H1 (cell line): ENCODE measurements around the gene CPA4. TPM values are rescaled to one million over a fixed set of nuclear protein-coding genes. Genes with fewer than 3 reads are reported as not detected.
A peak's percentile ranks its signal among the peaks of the same experiment; 100 is the strongest.

Source experiments
- CTCF ChIA-PET: fragments of 300-600 bp; sonication (Branson Sonifier 250); formaldehyde crosslinking; loops from one replicate; lab custom pipeline; 2021; ENCODE audit not compliant: partially characterized antibody; lab: Charles Lee
- POLR2A ChIA-PET: fragments of 300-600 bp; sonication (Branson Sonifier 250); formaldehyde crosslinking; loops from one replicate; lab custom pipeline; 2021; ENCODE audit warnings: inconsistent platforms; ENCODE audit not compliant: partially characterized antibody; lab: Charles Lee
- DNase-seq, 2 experiments: peaks; one replicate each; pipeline versions ENCODE4 v3.0.0 to v3.0.0-alpha.2; 2010 to 2022; ENCODE audit warnings: low spot score in 2 of 2, low read depth in 1 of 2, mixed read lengths in 1 of 2
- FAIRE-seq: peaks from 2 replicates; lab custom pipeline; 2011; peaks lifted over from hg19 to GRCh38; lab: Jason Lieb, UNC
- H2AFZ ChIP-seq: 2 replicates; pipeline ENCODE4 v1.8.1; 2012; ENCODE audit warnings: low read length, inconsistent platforms
- H2AK5ac ChIP-seq: 2 replicates; pipeline ENCODE4 v1.6.1; 2013; ENCODE audit warnings: low read depth, low read length
- H2BK120ac ChIP-seq: replicated peaks from 2 replicates; pipeline ENCODE3; 2013; ENCODE audit warnings: low read depth, low read length, inconsistent platforms
- H2BK12ac ChIP-seq: 2 replicates; pipeline ENCODE4 v1.6.1; 2013; ENCODE audit warnings: low read depth, low read length
- H2BK15ac ChIP-seq: 2 replicates; pipeline ENCODE4 v1.6.1; 2013; ENCODE audit warnings: low read length
- H2BK20ac ChIP-seq: 2 replicates; pipeline ENCODE4 v1.6.1; 2013; ENCODE audit warnings: low read length
- H2BK5ac ChIP-seq: 2 replicates; pipeline ENCODE4 v1.6.1; 2013; ENCODE audit warnings: low read depth, low read length
- H3K14ac ChIP-seq: 2 replicates; pipeline ENCODE4 v1.6.1; 2013; ENCODE audit warnings: inconsistent platforms; ENCODE audit not compliant: insufficient read length
- H3K18ac ChIP-seq: 2 replicates; pipeline ENCODE4 v1.6.1; 2013; ENCODE audit warnings: low read length; ENCODE audit errors: extremely low read depth
- H3K23ac ChIP-seq: 2 replicates; pipeline ENCODE4 v1.6.1; 2013; ENCODE audit warnings: inconsistent platforms; ENCODE audit not compliant: insufficient read length
- H3K23me2 ChIP-seq: 2 replicates; pipeline ENCODE4 v1.6.1; 2013; ENCODE audit warnings: low read depth, low read length
- H3K27ac ChIP-seq: 2 replicates; pipeline ENCODE4 v1.6.1; 2011; ENCODE audit warnings: low read depth, low read length, inconsistent platforms
- H3K27me3 ChIP-seq, 4 experiments: replicated peaks in 1 of 4; 1 replicate in 1 of 4; 2 replicates in 3 of 4; pipeline versions ENCODE4 v1.6.1 to v1.8.1; 2011 to 2013; ENCODE audit warnings: low read length in 3 of 4, mild to moderate bottlenecking in 3 of 4, inconsistent platforms in 2 of 4, mixed read lengths in 2 of 4, moderate library complexity in 1 of 4; ENCODE audit not compliant: control insufficient read depth in 3 of 4, insufficient read depth in 3 of 4; ENCODE audit errors: extremely low read depth in 1 of 4
- H3K36me3 ChIP-seq, 4 experiments: 2 replicates each; pipeline versions ENCODE4 v1.6.1 to v1.8.1; 2011 to 2013; ENCODE audit warnings: mild to moderate bottlenecking in 4 of 4, low read length in 3 of 4, moderate library complexity in 2 of 4, control low read depth in 1 of 4, inconsistent platforms in 1 of 4; ENCODE audit not compliant: insufficient read depth in 4 of 4, control insufficient read depth in 2 of 4
- H3K4ac ChIP-seq: replicated peaks from 2 replicates; pipeline ENCODE3; 2013; ENCODE audit warnings: low read length, low read depth, mixed read lengths, inconsistent platforms; ENCODE audit not compliant: insufficient read length
- H3K4me1 ChIP-seq, 4 experiments: replicated peaks in 1 of 4; 1 replicate in 1 of 4; 2 replicates in 3 of 4; pipeline versions ENCODE4 v1.6.1 to v1.8.1; 2011 to 2013; ENCODE audit warnings: low read length in 3 of 4, inconsistent platforms in 2 of 4, mixed read lengths in 1 of 4; ENCODE audit not compliant: insufficient read depth in 4 of 4, control insufficient read depth in 3 of 4
- H3K4me2 ChIP-seq, 2 experiments: 2 replicates each; pipeline versions ENCODE4 v1.6.1 to v1.8.1; 2011 to 2013; ENCODE audit warnings: low read depth in 2 of 2, low read length in 2 of 2, control low read depth in 1 of 2, inconsistent platforms in 1 of 2, mild to moderate bottlenecking in 1 of 2; ENCODE audit not compliant: insufficient read depth in 1 of 2
- H3K4me3 ChIP-seq, 4 experiments: fragments of 200-600, 300-600 bp in 1 of 4; sonication (generic), shearing (Covaris generic), sonication (Bioruptor Twin) in 1 of 4; 2 replicates each; pipeline versions ENCODE4 v1.5.1 to v1.8.1; 2011 to 2016; ENCODE audit warnings: low read length in 4 of 4, low read depth in 3 of 4, control low read depth in 2 of 4, inconsistent platforms in 2 of 4, mild to moderate bottlenecking in 2 of 4, mixed read lengths in 1 of 4, moderate library complexity in 1 of 4; ENCODE audit not compliant: insufficient read depth in 2 of 4; ENCODE audit errors: extremely low read depth in 1 of 4
- H3K56ac ChIP-seq: replicated peaks from 2 replicates; pipeline ENCODE3; 2013; ENCODE audit warnings: low read depth, mild to moderate bottlenecking, mixed read lengths, low read length, inconsistent platforms; ENCODE audit not compliant: insufficient read length
- H3K79me1 ChIP-seq: 2 replicates; pipeline ENCODE4 v1.6.1; 2013; ENCODE audit warnings: low read depth, low read length, control low read depth
- H3K79me2 ChIP-seq, 2 experiments: 2 replicates each; pipeline versions ENCODE4 v1.6.1 to v1.8.1; 2012 to 2013; ENCODE audit warnings: low read length in 2 of 2, mild to moderate bottlenecking in 2 of 2, inconsistent platforms in 1 of 2; ENCODE audit not compliant: insufficient read depth in 2 of 2, control insufficient read depth in 1 of 2
- H3K9ac ChIP-seq, 4 experiments: replicated peaks in 1 of 4; 1 replicate in 1 of 4; 2 replicates in 3 of 4; pipeline versions ENCODE4 v1.6.1 to v1.8.1; 2011 to 2013; ENCODE audit warnings: low read depth in 3 of 4, low read length in 3 of 4, control low read depth in 2 of 4, mild to moderate bottlenecking in 2 of 4, moderate library complexity in 2 of 4, inconsistent platforms in 1 of 4; ENCODE audit errors: extremely low read depth in 1 of 4
- H3K9me3 ChIP-seq, 2 experiments: 2 replicates each; pipeline versions ENCODE4 v1.6.1 to v1.8.1; 2012 to 2013; ENCODE audit warnings: mild to moderate bottlenecking in 2 of 2, moderate library complexity in 2 of 2, control low read depth in 1 of 2, inconsistent platforms in 1 of 2, low read depth in 1 of 2, low read length in 1 of 2, mixed read lengths in 1 of 2; ENCODE audit not compliant: insufficient read depth in 2 of 2
- H4K20me1 ChIP-seq, 2 experiments: replicated peaks in 1 of 2; 2 replicates each; pipeline versions ENCODE3 to v1.8.1; 2011 to 2013; ENCODE audit warnings: inconsistent platforms in 2 of 2, low read length in 2 of 2, mild to moderate bottlenecking in 1 of 2; ENCODE audit not compliant: insufficient read depth in 2 of 2, control insufficient read depth in 1 of 2
- H4K5ac ChIP-seq: 2 replicates; pipeline ENCODE4 v1.6.1; 2013; ENCODE audit warnings: low read length, low read depth, mixed read lengths, inconsistent platforms; ENCODE audit not compliant: insufficient read length
- H4K8ac ChIP-seq: 2 replicates; pipeline ENCODE4 v1.8.0; 2013; ENCODE audit warnings: mild to moderate bottlenecking, moderate library complexity, low read length, inconsistent platforms; ENCODE audit not compliant: insufficient read depth; ENCODE audit errors: extremely low read depth
- H4K91ac ChIP-seq: replicated peaks from 2 replicates; pipeline ENCODE3; 2013; ENCODE audit warnings: low read length, mixed read lengths, inconsistent platforms; ENCODE audit not compliant: insufficient read length
- CEBPB ChIP-seq: IDR thresholded peaks from 2 replicates; pipeline ENCODE4 v1.6.1; 2012; ENCODE audit warnings: low read depth, low read length
- ZNF274 ChIP-seq: IDR thresholded peaks from 2 replicates; pipeline ENCODE4 v1.7.0; 2012; ENCODE audit warnings: low read length, borderline replicate concordance; ENCODE audit errors: extremely low read depth
- WGBS, 2 experiments: shearing (Covaris generic) in 1 of 2; methylation state at CpG; one replicate each; pipeline versions ENCODE4 v1.1.6 to v1.1.7; 2013 to 2015; ENCODE audit warnings: low lambda C conversion rate in 2 of 2, mixed read lengths in 2 of 2, inconsistent platforms in 1 of 2, low coverage in 1 of 2, missing lambda C conversion rate in 1 of 2; ENCODE audit not compliant: insufficient replicate concordance in 2 of 2, insufficient coverage in 1 of 2, insufficient read length in 1 of 2; ENCODE audit errors: extremely low coverage in 1 of 2, missing lambda C conversion rate in 1 of 2; 5-methylcytosine and 5-hydroxymethylcytosine counted together
- polyA plus RNA-seq, 7 experiments: library from polyadenylated mRNA; depleted of rRNA in 3 of 7; stranded (reverse) in 5 of 7; unstranded in 2 of 7; fragments of >200 nt in 5 of 7; fragments of 200-250 nt in 2 of 7; gene quantifications; 1 replicate in 5 of 7; 2 replicates in 1 of 7; 4 replicates in 1 of 7; pipeline versions ENCODE4 v1.2.1 to v1.2.3, GENCODE V29; 2011 to 2013; ENCODE audit warnings: missing spikeins in 2 of 7, mixed read lengths in 2 of 7
- total RNA-seq: library from RNA; stranded (reverse); fragmentation: NEBNext Ultra II Directional; extraction: Animal tissue kit (Norgen Biotek cat#: 25700); gene quantifications from 2 replicates; pipeline ENCODE4 v1.2.1, GENCODE V29; 2021
- TF ChIP-seq, protein P1 (sequence below): IDR thresholded peaks from 2 replicates; pipeline ENCODE4 v1.6.1; 2012; ENCODE audit warnings: low read length, inconsistent platforms

CPA4 gene
- total and polyA plus RNA-seq, 2 of the 8 experiments (the other 6 are each of a cell fraction or from before 2014, with no cell fraction given): 0.03 TPM; not detected in 1

DNA sequence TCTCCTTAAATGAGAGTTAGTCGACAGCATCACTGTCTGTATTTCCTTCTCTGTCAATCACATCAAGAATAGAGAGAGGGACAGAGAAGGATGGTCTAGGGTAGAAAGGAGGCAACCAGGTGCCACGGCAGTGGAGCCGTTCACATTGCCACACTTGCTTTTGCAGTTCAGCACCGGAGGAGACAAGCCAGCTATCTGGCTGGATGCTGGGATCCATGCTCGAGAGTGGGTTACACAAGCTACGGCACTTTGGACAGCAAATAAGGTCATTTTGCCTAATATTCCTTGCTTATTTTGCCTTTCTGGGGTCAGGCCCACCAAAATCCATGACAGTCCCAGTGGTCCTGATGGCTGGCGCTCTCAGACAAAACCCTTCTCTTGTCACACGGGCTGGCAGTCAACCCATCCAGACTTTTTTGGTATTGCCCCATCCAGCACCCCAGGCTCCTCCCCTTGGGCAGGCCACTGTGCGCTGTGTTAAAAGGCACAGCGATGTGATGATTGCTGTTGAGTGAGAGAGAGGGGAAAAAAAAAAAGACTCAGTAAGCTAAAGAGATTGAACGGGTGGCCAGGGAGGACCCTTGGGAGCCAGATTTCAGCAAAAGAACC lies 17.9 kb upstream of the CPA4 start:
- no peaks in the 10 kb centered on the region for H3K79me2 ChIP-seq
- no peaks in the 10 kb centered on the region for H4K20me1 ChIP-seq
- H3K79me1 ChIP-seq: no peaks in the 10 kb centered on the region
- peak overlapping the region; percentile 0 for H4K91ac ChIP-seq
- CTCF ChIA-PET: interaction anchor here (0.6 to 2.5 kb wide), 3 partner anchors 11 to 1037 kb away, joined by 3 to 10 read pairs (median 3); no protein-coding TSS in a partner anchor
- no peak overlapping the region for H3K9ac ChIP-seq
- no peak overlapping the region for H3K27ac ChIP-seq
- POLR2A ChIA-PET: interaction anchor here (0.6 to 3.9 kb wide), 3 partner anchors 70 to 1049 kb away, joined by 3 to 14 read pairs (median 3); partner anchors contain the start of genes MEST and TMEM209
- peak overlapping the region; percentile 18; the same call in 1 of the 2 replicates for H2BK5ac ChIP-seq
- H4K8ac ChIP-seq: no peak overlapping the region
- H3K4ac ChIP-seq: no peak overlapping the region
- H3K23ac ChIP-seq: no peak overlapping the region
- H3K4me1 ChIP-seq: peaks cover 6 to 27% (median 17%) of the 10 kb centered on the region in 4 experiments
- 56% methylated on average over 11 of the region's 11 CpGs; no CpG with 5 or more reads in 1 of the 2 experiments for WGBS, 2 experiments
- H2BK120ac ChIP-seq: peak overlapping the region; percentile 2
- H3K36me3 ChIP-seq: no peaks in the 10 kb centered on the region
- H3K14ac ChIP-seq: no peak overlapping the region
- TF ChIP-seq CEBPB (peak; percentile 62; the same call in 1 of the 2 replicates), ZNF274 (no peak)
- TF ChIP-seq, protein P1, sequence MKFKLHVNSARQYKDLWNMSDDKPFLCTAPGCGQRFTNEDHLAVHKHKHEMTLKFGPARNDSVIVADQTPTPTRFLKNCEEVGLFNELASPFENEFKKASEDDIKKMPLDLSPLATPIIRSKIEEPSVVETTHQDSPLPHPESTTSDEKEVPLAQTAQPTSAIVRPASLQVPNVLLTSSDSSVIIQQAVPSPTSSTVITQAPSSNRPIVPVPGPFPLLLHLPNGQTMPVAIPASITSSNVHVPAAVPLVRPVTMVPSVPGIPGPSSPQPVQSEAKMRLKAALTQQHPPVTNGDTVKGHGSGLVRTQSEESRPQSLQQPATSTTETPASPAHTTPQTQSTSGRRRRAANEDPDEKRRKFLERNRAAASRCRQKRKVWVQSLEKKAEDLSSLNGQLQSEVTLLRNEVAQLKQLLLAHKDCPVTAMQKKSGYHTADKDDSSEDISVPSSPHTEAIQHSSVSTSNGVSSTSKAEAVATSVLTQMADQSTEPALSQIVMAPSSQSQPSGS: no peak
- TF ChIP-seq, all 59 proteins: peak for 1
- no peaks in the 10 kb centered on the region for H3K9me3 ChIP-seq
- H3K4me3 ChIP-seq: no peak overlapping the region
- FAIRE-seq (no peak), DNase-seq (no peak)
- H3K18ac ChIP-seq: peak overlapping the region; percentile 49
- peak overlapping the region; percentile 4 to 40 for H3K4me2 ChIP-seq
- H2BK15ac ChIP-seq: peak overlapping the region; percentile 1; the same call in 1 of the 2 replicates
- H2BK20ac ChIP-seq: no peak overlapping the region
- no peaks in the 10 kb centered on the region; the same call in 1 of the 2 replicates for H3K23me2 ChIP-seq
- no peak overlapping the region for H2AK5ac ChIP-seq
- H3K56ac ChIP-seq: no peak overlapping the region
- no peak overlapping the region for H4K5ac ChIP-seq
- no peaks in the 10 kb centered on the region for H3K27me3 ChIP-seq
- peak overlapping the region; percentile 51; the same call in 1 of the 2 replicates for H2BK12ac ChIP-seq
- H2AFZ ChIP-seq: peak overlapping the region; percentile 47; the same call in 1 of the 2 replicates
